Right hindlimb (tissue), 1 donor: ENCODE data around the gene ZNF423.

ENCODE experiments used
- DNase-seq: peaks from one replicate; pipeline ENCODE4 v3.0.0-alpha.2; 2018

ZNF423 gene

DNA sequence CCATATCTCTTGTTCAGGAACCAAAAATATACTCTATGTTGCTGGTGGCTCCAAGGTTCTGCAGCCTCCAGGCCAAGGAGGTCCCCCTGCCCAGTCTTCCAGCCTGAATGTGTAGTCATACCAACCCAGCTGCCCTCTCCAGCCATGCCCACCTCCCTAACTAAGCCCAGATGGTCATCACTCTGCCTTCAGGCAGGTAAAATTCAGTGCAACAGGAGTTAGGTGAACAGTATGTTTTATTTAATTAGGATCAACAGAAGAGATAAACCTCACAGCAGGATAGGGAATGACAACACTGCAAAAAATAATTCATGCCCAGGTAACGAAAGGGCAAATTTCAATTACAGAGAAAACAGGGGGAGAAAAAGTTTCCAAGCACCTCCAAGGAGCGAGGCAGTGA is 9.1 kb downstream of the ZNF423 start:
- DNase-seq, result no peak

DNA sequence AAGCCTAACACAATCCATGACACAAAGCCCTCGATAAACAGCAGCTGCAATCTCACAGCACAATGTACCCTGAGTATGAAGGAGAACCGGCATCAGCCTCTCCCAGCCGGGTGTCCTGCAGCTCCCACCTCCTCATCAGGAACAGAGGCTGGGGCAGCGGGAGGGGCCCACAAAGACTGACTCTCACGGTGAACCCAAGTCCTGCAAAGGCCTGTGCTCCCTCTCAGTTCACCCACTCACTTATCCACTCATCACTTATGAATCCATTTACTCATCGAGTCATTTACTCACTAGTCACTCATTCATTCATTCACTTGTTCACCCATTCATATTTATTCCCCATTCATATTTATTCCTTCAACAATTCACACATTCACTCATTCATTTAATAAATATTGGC is 11.6 kb downstream of the ZNF423 start:
- DNase-seq, result no peak

DNA sequence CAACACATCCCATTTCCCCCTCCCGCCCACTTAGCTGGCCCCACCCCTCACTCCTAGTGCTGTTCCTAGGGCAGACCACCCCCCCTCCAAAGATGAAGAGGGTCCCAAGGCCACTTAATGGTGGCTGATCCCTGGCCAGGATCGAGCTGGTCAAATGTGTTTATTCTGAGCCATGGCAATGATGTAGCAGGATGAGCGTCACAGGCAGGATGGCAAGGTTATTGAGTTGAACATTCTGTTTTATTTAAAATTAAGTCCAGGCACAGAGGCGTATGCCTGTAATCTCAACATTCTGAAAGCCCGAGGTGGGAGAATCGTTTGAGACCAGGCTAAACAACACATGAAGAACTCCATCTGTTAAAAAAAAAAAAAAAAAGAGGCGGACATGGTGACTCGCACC is 12.2 kb downstream of the ZNF423 start:
- no peak for DNase-seq

DNA sequence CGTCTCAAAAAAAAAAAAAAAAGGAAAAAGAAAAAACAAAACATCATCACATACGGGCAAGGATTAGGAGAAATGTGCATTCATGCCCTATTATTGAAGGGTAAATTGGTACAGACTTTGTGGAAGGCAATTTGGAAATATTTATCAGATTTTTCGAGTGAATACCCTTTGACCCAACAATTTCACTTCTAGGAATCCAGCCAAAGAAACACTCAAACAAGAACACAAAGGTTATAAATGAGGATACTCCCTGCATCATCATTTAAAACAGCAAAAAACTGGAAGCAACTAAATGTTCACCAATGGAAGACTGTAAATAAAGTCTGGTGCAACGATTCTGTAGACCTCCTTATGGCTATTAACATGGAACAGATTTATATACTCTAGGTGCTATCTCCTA is 12.9 kb downstream of the ZNF423 start:
- DNase-seq, result no peak

DNA sequence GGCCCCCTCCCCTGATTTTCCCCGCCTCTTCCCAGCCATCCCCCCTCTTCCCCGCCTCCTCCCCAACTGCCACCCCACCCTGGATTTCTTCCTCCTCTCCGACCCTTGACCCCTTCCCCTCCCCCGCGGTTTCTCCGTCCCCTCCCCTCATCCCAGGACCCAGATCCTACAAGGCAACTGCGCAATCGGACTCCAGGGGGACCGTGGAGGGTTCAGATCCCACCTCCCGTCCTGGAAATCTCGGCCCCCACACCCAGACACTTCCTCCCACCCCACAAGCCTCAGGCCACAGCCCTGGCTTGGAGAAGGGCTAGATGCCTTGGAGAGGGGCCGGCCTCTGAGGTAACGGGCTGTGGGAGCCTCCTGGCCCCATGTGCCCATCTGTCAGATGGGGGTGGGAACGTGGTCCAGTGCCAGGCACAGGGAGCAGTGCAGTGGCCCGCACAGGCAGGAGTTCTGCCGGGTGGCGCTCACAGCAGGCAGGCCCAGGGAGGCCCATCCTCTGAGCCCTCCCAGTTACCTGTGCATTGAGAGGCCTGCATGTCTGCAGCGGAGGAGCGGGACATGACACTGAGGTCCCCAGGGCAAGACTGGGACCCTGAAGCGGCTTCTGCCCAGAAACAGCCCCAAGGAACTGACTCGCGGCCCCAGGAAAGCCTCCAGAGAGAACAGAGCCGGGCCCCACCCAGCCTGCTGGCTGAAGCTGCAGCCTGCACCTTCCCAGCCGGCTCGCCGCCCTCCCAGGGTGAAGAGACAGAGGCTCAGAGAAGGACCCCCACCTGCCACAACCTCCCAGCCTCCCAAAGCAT is 16.7 kb downstream of the ZNF423 start:
- DNase-seq, result no peak

DNA sequence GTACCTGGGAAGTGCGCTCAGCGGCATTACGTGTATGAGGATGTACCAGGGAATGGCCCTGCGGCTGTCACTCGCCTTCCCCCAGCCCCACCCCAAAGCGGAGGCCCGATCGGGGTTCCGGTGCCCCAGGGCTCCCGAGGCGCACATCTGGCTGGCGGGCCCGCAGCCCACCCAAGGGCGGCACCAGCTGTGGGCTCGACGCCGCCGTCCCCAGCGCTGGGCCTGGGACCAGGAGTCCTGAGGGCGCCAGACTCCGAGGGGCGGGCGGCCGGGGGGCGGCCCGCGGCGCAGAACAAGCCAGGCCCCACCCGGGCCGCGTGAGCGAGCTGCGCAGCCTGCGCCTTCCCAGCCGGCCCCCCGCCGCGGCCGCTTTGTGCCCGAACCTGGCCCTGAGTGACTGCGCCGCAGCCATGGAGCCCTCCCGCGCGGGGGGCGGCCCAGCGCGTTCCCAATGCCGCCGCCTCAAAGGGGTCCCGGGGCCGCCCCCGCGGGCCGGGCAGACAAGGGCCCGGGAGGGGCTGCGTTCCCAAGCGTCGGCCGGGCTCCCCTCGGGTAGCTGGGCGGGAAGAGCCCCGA is 17.4 kb downstream of the ZNF423 start:
- DNase-seq, result peak; percentile 38

DNA sequence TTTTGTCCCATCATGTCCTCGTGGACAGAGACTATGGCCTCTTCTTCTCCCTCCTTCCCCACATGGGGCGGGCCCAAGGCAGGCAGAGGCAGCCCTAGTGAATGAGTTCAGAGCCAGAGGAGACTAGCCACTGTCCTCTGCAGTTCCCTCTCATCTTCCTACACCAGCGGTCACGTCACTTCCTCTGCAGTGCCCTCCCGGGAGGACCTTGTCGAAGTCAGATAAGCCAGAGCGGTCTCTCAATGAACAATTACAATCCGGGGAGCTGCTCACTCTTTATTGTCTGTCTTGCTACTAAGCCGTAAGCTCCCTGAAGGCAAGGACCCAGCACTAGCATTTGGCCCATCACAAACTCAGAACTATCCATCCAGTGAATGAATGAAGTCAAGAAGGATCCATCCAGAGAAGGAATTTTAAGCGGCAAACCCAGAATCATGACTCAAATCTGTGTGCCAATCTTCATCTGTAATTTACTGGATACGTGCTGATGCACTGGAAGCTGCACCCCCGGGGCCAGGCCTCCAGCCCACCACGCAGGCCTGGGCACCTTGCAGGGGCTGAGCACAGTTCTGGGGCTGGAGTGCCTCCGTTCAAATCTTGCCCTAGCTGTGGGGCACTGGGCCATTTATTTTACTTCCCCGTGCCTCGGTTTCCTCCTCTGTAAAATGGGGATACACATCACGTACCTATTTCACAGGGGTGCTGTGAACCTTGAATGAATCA is 18.1 kb downstream of the ZNF423 start:
- no peak for DNase-seq

DNA sequence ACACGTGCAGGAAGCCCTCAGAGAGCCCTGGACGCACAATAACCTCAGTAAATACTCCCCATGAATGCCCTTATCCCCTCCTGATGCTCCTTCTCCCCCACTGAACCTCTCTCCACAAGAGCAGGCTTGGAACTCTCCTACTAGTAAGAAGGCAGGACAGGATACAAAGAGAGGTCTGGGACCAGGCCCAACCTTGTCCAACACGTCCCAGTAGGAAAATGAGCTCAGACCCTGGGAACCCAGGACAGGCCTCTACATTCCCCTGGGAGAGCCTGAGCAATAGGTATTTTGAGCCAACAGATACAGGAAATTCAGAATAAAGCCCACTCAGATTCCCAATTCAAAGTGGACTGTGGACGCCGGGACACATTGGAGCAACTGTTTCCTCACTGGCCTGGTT is 19.2 kb downstream of the ZNF423 start:
- DNase-seq, result no peak

DNA sequence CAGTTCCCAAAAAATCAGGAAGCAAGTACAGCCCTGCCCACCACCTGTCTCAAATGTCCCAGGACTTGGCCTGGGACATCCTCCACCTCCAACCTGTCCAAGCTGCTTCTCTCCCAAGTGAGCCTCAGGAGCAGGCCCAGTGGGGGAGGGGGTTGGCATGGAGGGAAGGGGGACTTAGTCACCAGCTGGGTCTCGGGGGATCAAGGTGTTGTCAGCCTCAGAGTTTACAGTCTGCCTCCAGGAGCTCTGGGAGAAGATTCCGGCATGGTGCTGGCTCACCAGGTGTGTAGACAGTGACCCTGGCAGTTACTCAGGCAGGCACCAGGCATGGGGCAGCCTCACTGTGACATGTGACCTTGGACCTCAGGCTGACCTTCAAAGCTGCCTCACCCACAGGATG is 19.7 kb downstream of the ZNF423 start:
- no peak for DNase-seq

DNA sequence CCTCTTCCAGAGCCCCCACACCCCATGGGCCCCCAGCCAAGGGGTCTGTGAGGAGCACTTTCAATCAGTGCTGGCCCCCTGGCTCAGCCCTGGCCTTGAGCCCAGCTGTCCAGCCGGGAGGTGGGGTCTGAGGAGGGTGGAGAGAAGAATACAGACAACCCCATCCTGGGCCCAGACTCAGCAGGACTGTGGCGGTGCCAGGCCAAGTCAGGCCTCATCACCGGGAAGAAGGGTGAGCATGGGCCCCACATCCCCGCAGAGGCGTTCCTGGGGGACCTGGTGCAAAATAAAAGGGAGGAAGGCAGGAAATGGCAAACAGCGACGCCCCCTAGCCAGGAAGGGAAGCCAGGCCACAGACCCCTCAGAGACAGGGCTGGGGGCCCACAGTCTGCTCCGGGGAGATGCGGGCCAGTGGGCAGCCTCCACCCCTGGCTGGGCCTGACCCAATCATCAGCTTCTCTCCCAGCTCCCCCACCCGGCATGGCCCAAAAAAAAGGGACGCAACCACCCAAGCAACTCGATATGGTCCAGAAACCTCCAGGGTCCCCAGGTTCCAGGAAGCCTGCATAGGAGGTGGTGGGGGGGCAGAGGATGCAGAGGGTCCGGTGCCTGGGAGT is 20.6 kb downstream of the ZNF423 start:
- peak; percentile 79 for DNase-seq

DNA sequence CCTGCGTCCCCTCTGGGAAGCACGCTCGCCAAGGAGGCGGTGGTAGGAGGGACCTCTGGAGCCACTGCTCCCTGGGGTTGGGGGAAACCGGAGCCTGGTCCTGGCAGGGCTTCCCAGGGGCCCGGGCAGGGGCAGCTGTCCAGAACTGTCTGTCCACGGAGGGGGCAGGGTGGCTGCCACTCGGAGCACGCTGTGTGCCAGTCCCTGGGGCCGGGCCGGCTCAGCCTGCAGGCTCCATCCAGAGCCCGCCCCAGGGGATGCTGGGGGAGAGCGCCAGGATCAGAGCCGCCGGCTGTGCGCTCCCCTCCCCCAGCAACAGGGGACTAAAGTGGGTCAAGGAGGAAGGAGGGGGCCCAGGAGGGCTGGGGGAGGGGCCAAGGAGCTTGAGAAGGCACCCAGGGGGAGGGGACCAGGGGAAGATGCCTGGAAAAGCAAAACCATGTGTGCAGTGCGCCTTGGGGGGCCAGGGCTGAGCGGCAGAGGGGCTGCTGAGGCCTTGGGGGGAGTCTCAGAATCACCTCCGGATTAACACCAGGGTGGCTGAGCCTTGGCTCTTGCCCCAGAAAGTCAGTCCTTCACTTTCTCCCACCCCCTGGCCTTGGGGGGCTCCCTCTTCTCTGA is 21.3 kb downstream of the ZNF423 start:
- DNase-seq, result peak; percentile 85

DNA sequence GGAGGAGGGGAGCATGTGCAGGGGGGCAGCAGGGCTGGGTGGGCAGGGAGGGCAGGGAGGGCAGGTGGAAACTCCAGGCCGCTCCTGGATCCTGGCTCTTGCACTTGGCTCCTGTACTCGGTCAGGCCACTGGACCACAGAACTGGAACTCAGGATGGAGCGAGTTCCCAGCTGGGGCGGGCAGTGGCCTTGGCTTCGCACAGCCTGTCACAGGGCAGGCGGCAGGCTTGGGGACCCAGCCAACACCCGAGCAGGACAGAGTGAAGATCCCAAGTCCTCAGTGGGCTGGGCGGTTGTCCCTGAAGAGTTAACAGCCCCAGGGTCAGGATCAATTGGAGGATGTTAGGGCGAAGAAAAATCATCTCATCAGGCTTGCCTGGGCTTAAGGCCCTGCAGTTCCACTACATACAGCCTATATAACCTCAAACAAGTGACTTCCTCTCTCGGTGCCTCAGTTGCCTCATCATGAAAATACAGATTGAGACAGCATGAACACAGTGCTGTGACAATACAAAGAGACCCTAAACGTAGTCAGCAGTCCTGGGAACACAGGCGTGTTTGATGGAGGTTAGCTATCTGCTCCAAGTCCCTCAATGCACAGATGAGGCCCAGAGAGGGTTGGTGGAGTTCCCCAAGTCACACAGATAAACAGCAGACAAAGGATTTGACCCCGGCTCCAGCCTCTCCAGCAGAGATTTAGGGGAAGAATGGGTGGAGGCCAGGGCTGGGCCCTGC is 21.9 kb downstream of the ZNF423 start:
- DNase-seq, result peak; percentile 38

DNA sequence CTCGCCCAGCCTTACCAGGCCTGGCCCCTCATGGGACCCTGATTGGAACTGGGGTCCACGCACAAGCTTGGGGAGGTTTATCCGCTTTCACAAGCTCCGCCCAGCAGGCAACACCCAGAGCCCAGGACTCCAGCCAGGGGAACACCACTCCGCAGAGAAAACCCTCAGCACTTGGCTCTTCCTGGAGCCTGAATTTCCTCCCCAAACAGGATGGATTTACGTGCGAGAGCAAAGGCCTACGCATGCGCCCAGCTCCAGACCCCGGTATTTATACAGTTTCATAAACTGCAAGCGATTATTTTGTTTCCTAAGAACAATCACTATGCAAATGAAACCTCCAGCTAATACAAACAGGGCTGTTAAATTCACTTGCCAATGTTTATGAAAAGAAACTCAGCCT is 22.8 kb downstream of the ZNF423 start:
- peak; percentile 82 for DNase-seq

DNA sequence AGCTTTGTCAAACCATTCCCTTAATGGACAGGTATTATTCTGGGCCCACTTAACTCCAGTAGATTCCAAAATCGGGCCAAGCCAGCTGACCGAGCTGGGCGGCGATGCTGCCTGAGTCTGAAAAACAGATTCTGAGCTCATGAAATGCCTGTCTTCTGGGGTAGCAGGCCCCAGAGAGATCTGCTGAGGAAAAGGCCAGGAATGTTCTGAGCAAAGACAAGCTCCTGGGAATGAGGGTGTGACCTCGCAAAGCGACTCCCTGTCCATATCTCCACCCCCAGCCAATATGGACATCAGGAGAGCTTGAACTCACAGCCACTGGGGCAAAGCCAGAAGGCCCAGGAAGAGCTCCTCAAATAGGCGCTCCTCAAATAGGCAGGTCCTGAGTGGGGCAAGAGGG is 23.7 kb downstream of the ZNF423 start:
- DNase-seq, result no peak

DNA sequence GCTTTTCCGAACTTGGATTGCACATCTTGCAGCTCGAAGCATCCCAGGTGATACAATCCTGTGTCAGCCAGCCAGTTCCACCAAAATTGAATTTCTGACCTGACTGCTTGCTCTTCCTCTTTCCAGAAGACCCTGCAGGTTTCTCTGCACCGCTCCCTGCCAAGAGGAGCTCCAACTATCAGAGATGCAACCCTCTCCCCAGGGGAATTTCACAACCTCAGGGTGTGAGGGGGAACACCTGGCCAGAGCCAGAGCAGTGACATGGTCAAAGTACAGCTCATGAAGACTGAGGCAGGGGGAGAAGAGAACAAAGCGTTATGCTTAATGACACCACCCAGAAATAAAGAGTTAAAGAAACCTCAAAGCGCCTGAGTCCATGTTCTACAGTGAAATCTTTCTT is 25.0 kb downstream of the ZNF423 start:
- no peak for DNase-seq

DNA sequence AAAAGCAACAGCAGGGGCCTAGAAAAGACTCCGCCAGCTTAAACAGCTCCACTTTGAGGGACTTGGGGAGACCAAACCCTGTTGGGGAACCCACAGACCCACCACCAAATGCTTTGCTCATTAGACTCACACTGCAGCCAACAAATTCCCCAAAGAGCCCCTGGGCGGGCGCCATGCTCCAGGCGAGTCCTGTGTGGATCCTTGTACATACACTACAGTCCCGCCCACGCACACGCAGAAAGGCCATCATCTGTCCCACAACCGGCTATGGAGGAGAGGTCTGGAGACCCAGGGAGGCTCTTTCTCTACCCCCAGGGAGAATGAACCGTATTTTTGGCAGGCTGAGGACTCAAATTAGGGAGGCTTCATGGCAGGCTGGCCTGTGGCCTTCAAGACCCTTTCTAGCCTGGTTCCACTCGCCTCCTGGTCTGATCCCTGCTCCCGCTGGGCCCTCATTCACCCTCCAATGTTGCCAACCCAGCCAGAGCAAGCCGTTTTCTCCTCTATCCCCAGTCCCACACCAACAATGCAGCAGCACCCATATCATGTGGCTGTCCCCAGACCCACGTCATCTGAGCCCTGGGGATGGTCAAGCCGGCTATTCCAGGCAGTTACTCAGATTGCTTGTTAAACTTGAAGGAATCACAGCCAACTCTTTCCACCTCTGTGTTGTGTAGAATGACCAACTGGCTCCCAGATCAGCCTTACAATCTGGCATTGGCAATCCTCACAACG is 27.2 kb downstream of the ZNF423 start:
- peak; percentile 77 for DNase-seq

DNA sequence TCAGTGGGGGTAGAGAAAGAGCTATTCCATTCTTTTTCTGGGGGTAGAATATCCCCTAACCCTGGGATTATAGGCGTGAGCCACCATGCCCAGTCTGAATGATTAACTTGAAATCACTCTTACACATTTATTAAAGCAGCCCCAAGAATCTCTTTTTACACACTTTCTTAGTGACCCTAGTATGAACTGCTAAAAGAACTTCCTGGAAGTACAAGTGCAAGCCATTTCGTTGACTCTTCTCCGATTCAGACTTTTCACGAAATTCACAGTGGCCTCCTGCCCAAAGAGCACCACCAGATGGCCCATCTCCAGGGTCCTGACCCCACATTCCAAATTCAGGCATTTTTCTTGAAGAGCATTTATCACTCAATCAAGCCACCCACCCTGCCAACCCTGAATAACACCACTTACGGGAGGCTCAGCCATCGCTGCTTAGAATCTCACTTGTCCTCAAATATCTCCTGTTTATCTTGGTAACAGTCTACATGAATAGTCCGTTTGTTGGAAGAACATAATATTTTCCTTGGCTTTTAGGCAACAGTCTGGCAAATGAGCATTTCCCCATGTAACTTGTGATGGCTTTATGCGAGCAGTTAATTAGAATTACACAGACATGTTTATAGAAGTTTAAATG is 28.0 kb downstream of the ZNF423 start:
- DNase-seq, result peak; percentile 52

DNA sequence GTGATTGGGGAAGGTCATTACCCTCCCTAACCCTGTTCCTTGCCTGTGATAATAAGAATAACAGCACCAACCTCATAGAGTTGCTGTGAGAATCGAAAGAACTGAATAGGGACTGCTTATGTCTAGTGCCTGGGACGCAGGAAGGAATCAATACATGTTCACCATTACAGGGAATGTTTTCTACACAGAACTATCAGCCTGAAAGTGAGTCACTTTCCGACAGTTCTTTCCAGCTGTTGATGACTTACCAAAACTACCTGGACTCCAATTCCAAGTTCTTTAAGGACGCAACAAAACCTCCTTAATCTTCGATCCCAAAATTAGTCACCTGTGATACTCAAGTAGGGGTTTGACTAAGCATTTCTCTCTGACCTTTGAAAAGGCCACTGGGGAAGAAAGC is 29.4 kb downstream of the ZNF423 start:
- DNase-seq, result no peak

DNA sequence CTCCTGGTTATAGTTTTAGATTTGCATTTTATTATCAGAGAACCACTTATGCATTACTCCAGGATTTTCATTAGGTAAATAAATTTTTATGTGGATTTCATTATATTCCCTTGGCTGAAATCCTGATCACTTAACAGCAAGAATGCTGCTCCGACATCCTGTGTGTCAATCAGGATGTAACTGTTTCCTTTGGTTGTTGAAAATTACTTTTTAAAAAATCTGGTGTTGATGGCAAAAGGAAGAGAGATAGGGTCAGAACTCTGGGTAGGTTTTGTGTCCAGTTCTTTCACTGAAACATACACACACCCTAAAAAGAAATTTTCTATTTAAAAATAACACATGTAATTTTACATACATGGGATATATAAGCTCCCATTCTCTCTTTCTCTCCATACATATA is 30.9 kb downstream of the ZNF423 start:
- DNase-seq, result no peak

DNA sequence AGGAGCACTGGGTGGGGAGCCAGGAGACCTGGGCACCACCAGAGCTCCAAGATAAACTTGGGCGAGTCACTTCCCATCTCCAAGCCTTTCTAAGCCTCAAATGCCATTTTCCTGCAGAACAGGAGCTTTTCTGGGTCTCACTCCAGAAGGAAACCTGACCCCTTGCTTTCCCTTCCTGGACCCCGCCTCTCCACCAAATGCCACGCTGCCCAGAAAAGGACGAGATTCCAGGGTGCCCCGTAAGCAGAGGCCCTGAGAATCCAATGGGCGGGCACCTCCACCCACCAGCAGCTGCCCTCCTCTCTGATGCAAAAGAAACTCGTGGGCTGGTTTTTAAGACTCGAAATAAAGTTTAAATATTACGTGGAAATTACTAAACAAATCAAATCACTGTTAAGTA is 31.3 kb downstream of the ZNF423 start:
- peak; percentile 70 for DNase-seq

DNA sequence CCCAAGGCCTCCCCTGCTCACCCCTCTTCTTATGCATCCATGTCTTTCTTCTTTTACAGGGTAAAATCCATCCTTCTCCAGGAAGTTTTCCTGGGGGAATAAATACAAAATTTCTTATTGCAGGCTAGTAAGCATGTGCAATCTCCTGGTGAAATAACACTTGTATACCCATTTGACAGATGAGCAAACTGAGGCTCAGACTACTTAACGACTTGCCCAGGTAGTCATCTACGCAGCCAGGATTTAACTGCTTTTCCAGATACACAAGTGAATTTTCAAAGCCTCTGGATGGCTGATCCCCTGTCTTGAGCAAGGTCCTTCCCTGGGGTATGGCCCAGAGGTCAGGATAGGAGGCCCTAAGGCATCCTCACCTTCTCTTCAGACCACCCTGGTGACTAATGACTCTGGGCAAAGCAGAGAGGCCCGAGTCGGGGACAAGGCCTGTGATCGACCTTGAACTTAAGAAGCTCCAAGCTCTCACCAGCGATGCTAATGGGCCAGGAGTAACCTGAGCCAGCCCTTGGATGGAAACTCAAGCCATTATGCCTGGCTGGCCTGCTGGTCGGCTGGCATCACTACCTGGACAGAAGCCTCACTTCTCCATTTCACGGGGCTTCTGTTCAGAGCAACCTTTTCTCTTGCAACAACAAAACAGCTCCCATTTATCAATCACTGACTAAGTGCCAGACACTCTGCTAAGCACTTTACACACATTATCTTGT is 33.1 kb downstream of the ZNF423 start:
- no peak for DNase-seq
